HPDE6-E6E7 (cell line): ENCODE data around the gene DMKN.
"Not testable (repeated sequence)": the region's sequence is repeated elsewhere in the genome, so short reads cannot be mapped to it uniquely, and the experiment has no call there.

ENCODE experiments used
- DNase-seq: peaks from one replicate; pipeline ENCODE4 v3.0.0; 2011; ENCODE audit warnings: missing footprints; ENCODE audit errors: extremely low spot score

The DMKN gene

GRCh38 chr19:35498220-35498619 is 15.2 kb downstream of the DMKN start:
- no peak for DNase-seq

- no peak for DNase-seq
Observed at GRCh38 chr19:35497406-35497805, 16.0 kb downstream of the DMKN start.

DNA sequence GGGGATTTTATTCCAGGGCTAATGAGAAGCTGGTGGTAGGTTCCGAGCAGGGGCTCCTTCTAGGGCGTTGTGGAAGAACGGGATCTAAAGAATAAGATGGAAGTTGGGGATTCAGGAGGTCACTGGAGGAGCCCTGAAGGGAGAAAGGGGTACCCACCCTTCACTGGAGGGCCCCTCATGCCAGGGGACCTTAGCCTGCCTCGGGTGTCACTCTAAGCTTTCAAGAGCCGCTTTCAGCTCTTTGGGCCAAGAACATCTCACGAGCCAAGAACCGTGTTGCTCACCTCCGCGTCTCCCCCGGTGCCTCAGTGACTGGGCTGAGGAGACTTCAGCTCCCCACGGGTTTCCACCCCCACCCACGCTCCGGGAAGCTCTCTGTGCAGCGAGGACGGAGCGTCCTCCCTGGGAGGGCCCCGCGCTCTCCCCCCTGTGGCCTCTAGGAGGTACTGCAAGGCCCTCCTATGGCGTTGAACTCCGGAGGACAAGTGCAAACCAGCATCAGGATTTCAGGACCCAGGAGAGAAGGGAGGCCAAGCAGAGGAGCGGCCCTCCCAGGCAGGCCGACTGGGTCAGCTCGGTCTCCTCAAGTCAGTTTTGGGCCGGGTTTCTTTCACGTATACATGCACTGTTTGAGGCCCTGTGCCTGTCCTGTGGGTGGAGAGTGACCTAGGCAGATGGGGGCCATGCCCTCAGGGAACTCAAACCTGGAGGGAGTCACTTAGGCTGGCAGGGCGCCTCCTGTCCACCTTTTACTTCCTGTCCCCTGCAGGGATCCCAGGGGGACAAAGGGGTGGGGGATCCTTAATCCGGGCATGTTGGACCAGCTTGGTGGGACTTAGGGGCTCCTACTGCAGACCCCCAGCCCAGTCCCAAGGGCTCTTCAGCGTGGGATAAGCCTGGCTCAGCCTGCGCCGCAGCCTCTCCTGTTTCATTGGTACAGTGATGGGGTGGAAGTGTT is 18.1 kb downstream of the DMKN start:
- peak; percentile 76 for DNase-seq

- no peak for DNase-seq
Observed at GRCh38 chr19:35493971-35494370, 19.5 kb downstream of the DMKN start.

DNA sequence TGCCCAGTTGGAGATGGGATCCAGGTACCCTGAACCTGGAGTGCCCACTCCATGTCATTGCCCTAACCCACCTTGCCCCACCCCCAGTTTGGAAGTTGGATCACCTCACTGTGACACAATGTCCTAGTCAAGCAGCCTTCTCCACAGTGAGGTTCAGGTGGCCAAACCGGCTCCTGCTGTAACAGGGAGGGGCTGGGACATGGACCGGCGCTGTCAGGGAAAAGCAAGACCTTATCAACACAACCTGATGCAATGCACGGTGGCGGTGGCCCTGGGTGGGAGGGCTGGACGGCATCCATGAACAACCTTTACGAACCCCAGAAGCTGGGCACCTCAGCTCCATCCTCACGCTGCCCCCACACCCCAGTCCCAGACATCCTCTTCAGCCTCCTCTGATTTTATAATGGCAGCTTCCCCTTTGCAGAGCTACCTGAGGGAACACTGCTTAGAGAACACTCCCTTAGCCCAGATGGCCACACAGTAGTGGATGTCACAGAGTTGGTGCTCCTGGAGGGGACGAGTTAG is 21.6 kb downstream of the DMKN start:
- DNase-seq = no peak

DNA sequence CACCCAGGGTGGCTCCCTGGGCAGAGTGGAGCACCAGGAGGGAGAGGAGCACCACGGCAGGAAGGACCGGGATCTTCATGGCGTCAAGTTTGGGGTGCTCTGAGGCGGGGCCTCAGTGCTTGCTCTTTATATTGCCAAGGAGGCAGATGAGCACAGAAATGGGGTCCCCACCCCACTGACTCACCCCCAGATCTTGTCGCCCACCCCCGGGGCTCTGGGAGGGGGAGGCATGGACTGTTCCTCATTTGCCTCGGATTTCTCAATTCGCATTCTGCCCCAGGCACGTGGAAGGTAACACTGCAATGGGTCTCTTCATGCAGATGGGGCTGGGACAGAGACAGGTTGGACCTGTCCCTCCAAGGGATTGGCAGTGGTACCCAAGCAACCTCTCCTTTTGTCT is 23.1 kb downstream of the DMKN start, which contains the start of gene KRTDAP:
KRTDAP (minus strand) TSS at position 101 of the 400 bp plus-strand sequence; CDS start at position 79, 22 bp downstream.
- no peak for DNase-seq

DNA sequence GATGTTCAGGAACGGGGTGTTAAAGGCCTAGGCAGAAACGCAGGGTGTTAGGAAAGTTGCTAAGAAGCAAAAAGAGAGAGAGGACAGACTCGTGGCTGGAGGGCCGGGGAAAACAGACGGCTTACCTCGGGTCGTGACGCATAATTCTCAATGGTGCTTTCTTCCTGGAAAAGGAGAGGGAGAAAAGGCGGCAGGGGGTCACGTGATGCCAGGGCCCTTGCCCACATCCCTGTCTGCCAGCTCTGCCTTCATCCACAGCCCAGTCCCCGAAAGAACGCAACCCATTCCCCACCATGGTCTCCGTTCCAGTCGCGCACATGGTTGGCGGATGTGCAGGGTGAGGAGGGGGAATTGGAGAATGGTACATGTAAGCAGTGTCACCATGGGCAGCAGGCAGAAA is 24.8 kb downstream of the DMKN start:
- DNase-seq = no peak

DNA sequence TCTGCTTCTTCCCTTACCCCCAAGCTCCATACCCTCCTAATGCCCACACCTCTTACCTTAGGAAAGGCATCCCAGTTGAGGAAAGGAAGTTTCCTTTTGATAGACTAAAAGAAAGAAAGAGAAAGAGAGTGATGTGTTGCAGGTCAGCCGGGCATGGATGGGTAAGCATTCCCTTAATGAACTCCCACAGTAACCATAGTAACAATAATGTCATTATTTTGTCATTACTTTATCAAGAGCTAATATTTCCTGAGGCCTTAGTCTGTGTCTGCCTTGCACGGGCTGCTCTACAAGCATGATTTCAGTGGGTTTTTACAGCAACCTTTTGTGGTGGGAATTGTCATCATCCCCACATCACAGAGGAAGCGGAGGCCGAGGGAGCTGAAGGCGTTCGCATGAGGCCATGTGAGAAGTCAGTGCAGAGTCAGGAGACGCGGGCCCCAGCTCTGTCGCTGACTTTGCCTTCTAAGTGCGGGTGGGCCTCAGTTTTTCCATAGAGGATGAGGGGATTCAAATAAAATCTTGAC is 25.7 kb downstream of the DMKN start:
- no peak for DNase-seq

- DNase-seq = no peak
Observed at GRCh38 chr19:35486268-35486708, 27.2 kb downstream of the DMKN start.

DNA sequence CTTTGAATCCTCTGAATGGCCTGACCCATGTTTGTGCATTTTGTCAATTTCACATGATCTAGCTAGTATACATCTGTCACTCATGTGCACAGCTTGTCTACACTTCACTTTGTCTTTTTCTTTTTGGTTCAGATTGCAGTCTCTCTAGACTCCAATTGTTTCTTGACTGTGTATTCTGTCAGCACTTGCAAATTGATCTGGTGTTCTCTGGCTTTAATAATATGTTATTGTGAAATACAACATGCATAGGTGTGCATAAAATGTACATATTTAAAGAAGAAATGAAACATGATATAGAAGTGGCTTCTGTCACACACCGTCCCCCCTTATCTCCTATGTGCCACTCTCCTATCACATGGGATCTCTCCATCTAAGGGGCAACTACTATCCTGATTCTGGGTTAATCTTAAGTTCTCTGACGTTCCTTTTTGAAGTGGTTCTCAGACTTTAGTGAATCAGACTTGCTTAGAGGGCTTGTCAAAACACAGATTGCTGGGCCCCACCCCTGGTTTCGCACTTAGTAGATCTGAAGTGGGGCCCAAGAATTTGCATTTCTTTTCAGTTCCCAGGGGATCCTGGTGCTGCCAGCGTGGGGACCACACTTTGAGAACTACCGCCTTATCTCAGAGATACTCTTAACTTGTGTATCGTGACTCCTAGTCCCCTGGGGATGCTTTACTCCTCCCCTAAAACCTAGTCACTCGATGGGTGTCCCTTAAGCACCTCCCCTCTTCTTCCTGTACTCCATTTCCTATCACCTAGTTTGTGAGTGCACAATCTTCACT is 29.0 kb downstream of the DMKN start:
- no peak for DNase-seq

GRCh38 chr19:35483089-35483488 is 30.4 kb downstream of the DMKN start:
- no peak for DNase-seq

GRCh38 chr19:35478794-35479677 is 34.4 kb downstream of the DMKN start:
- DNase-seq = no peak

- DNase-seq = no peak
Observed at GRCh38 chr19:35476149-35476548, 37.3 kb downstream of the DMKN start.

DNA sequence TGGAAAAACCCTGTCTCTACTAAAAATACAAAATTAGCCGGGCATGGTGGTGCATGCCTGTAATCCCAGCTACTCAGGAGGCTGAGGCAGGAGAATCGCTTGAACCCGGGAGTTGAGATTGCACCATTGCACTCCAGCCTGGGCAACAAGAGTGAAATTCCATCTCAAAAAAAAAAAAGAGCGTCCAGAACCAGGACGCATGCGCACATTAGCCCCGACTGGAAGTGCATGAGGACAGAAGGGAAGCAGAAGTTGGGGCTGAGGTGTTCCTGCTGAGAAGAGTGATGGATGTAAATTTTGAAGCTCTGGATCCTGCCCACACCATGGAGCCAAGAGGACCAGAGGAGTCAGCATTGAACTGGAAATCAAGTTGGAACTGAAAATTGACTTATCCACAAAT is 38.9 kb downstream of the DMKN start:
- not testable (repeated sequence) for DNase-seq

- no peak for DNase-seq
Observed at GRCh38 chr19:35474104-35474503, 39.3 kb downstream of the DMKN start.

DNA sequence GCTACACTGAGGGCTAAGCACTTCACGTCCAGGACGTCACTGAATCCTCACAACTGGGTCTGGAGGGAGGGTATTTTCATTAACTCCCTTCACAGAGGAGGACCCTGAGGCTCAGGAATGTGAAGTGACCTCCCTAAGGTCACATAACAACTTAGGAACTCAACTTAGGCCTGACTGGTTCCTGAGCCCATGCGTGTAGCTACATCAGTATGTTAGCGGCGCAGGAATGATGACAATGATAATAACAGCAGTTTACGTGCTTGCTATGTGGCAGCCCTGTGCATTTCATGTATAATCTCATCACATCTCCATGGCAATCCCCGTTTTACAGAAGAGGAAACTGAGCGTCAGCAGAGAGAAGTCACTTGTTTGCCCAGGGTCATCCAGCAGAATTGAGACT is 41.5 kb downstream of the DMKN start:
- no peak for DNase-seq

DNA sequence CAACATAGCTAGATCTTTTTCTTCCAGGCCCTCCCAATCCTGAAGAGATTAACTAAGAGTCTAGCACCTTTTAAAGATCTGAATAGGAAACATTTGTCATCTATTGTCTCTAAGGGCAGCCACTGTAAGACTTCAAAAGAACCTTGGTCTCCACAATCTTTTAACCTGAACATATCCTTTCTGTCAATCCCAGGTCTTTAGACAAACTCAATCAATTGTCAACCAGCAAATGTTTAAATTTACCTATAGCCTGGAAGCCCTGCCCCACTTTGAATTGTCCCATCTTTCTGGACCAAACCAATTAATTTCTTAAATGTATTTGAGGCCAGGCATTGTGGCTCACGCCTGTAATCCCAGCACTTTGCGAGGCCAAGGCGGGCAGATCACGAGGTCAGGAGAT is 42.4 kb downstream of the DMKN start:
- not testable (repeated sequence) for DNase-seq

- DNase-seq = no peak
Observed at GRCh38 chr19:35470128-35470527, 43.3 kb downstream of the DMKN start.

GRCh38 chr19:35468637-35469036 is 44.8 kb downstream of the DMKN start:
- peak; percentile 64 for DNase-seq

- DNase-seq = no peak
Observed at GRCh38 chr19:35466259-35466658, 47.2 kb downstream of the DMKN start.

GRCh38 chr19:35462956-35463355 is 50.5 kb downstream of the DMKN start:
- not testable (repeated sequence) for DNase-seq
